Putamen (tissue), 1 donor: Measurements from ENCODE around the gene MGA.

Experiments used
- DNase-seq: peaks from one replicate; pipeline ENCODE4 v3.0.0-alpha.2; 2016; ENCODE audit warnings: low spot score

Gene MGA

DNA sequence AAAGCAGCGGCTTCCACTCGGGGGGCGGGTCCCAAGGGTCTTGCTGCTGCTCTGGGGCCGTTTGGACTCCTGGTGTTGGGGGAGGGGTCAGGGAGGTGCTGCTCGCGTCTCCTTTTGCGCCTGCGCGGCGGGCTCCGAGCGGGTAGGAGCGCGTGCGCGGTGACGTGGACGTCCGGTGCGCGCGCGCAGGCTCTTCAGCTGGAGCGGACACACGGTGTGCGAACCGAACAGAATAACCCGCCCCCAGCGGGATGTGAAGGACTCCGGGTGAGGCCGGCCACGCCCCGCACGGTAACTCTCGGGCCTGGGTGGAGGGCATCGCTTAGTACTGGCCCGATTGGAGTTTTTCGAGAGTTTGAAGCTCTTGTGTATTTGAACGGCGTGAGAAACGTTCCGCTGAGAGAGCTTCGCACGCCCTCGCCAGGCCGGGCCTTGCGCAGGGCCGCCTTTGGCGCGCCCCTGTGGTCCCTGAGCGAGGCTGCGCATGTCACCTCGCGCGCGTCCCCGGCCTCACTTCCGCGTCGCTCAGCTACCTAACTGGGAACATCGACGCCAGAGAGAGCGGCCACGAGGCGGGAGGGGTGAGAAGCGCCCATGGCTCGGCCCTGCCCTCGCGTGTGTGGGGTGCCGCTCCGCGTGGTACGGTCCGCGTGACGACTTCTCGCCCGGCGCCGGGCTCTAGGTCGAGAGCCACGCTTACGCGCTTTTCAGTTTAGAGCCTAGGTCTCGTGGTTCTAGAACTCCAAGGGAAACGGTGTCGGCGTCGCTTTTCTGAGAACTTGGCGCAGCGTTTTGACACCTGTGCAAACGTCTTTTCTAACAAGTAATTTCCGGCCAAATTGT lies at the start of gene MGA:
MGA (plus strand) TSS at position 171 of the 843 bp plus-strand sequence.
- DNase-seq = peak; percentile 86

DNA sequence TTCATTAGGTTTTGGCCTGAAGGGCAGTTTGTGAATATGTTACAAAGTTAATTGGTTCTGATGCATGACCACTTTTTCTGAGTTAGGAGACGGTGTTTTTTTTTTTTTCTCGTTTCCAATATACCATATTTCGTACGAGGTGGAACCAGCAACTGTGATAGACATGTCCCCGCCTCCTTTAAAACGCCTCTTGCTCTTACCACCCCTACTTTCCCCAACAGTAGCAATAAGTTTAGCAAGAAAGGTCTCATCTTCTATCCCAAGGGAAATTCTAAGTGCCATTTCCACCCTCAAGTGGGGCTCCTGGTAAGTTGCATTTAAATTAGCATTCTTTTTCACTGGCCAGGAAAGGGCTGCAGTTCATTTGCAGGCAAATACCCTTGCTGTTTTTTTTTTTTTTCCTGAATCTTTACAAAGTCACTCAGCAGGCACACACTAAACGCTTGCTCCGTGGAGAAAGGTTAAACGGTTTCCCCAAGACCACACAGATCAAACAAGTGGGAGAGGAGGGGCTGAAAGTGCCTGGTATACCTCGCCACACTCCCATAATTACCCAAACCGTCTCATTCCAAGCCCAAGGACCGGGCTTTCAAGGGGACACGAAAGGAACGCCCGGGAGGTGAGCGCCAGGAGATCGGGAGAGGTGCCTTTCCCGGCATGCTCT lies 39.5 kb upstream of the MGA start:
- no peak for DNase-seq

- DNase-seq = peak; percentile 86
Measured at GRCh38 chr15:41621200-41622193, 38.7 kb upstream of the MGA start.

DNA sequence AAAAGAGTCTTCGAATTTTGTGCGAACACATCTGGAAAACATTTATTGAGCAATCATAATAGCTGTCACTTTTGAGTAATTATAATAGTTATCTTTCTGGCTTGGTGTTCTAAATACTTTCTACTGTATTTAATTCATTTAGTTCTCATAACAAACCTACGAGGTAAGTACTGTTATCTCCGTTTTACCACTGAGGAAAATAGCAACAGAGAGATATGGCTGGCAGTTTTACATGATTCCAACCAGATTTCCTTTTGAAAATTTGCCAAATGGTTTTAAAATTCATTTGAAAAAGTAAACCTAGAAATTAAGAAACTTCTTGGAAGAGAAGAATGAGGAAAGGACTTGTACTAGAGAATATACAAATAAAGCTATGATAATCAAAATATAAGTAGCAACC lies 37.3 kb upstream of the MGA start:
- DNase-seq = no peak

DNA sequence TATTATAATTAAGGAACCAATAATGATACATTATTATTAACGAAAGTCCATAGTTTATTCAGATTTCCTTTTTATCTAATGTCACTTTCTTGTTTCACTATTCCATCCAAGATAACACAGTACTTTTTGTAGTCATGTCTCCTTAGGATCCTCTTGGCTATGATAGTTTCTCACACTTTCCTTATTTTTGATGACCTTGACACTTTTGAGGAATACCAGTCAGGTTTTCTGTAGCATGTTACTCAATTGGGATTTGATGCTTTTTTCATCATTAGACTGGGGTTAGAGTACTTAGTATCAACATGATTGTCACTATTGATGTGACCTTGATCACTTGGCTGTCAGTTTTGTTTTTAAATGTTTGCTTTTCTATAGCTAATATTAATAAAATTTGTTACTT lies 33.0 kb upstream of the MGA start:
- no peak for DNase-seq

GRCh38 chr15:41629463-41629862 lies 30.7 kb upstream of the MGA start:
- DNase-seq = no peak

- DNase-seq = no peak
Measured at GRCh38 chr15:41629883-41630282, 30.3 kb upstream of the MGA start.

GRCh38 chr15:41630616-41631217 lies 29.5 kb upstream of the MGA start:
- peak; percentile 26 for DNase-seq

GRCh38 chr15:41631880-41632470 lies 28.2 kb upstream of the MGA start:
- no peak for DNase-seq

GRCh38 chr15:41633609-41634008 lies 26.6 kb upstream of the MGA start:
- DNase-seq = no peak

DNA sequence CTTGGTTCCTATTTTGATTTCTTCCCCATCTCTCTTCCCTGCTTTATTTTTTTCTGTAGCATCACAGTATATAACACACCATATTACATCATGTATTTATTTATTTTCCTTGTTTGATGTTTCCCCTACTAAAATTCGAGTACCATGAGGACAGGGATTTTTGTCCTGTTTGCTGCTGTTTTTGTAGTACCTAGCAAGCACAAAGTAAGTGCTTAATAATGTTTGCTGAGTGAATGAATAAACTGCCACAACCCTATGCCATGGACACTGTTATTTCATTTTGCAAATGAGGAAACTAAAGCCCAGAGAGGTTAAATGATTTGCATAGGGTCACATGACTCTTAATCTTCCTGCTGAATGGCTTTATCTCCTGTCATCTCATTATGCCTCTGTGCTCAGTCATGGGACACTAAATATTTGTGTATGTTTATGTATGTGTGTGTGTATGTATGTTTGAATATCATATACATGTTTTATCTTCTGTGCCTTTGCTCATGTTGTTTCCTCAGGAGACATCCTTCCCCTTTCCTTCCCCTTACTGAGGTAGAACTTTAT lies 26.1 kb upstream of the MGA start:
- no peak for DNase-seq

GRCh38 chr15:41637086-41637485 lies 23.1 kb upstream of the MGA start:
- no peak for DNase-seq

DNA sequence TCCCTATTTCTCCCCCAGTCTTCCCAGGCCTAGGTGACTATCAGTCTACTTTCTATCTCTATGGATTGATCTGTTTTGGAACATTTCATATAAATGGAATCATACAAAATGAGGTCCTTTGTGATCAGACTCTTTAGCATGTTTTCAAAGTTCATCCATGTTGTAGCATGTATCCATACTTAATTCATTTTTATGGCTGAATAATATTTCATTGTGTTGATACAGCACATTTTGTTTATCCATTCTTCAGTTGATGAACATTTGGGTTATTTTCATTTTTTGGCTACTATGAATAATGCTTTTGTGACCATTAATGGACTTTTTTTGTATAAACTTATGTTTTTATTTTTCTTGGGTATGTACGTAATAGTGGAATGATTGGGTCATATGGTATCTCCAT lies 19.2 kb upstream of the MGA start:
- DNase-seq = no peak

DNA sequence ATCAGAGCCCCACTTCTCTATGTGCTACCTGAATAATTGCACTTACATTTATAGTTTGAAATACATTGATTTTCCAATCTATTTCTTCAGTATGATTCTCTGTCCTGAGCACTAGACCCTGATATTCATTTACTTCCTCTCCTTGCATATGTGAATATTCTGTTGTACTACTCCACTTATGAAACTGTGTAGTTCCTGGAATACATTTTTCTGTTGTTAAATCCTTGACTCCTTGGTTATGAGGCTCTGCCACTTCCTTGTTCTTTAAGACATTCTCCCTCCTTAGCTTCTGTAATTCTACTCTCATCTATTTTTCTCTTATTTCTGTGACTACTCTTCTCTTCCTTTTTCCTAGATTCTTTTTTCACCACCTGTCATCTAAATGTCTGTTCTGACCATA lies 12.9 kb upstream of the MGA start:
- no peak for DNase-seq

DNA sequence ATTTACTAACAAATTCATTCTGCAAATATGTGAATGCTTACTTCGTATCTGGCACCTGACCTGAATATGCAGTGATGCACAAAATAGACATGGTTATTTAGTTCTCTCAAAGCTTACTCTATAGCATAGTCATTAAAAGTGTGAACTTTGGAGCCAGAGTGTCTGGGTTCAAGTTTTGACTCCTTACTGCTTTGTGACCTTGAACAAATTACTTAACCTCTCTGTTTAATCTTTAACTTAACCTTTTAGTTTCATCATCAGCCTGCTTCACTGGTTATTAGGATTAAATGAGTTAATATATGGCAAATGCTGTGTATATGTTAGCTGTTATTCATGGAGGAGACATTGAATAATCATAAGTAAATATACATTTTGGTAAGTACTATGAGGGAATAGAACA lies 12.1 kb upstream of the MGA start:
- DNase-seq = no peak

GRCh38 chr15:41648770-41649169 lies 11.4 kb upstream of the MGA start:
- DNase-seq = no peak

DNA sequence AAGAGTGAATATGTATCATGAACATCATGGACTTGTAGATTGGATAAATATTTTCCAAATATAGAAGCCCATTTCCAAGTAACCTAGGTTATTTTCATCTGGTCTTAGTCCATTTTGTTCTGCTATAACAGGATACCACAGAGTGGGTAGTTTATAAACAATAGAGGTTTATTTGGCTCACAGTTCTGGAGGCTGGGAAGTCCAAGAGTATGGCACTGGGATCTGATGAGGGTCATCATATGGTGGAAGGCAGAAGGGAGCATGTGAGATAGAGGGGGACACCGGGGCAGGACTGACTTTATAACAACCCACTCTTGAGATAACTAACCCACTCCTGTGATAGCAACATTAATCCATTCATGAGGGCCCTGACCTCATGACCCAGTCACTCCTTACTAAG lies 9.4 kb upstream of the MGA start:
- no peak for DNase-seq

GRCh38 chr15:41651373-41651772 lies 8.8 kb upstream of the MGA start:
- no peak for DNase-seq

DNA sequence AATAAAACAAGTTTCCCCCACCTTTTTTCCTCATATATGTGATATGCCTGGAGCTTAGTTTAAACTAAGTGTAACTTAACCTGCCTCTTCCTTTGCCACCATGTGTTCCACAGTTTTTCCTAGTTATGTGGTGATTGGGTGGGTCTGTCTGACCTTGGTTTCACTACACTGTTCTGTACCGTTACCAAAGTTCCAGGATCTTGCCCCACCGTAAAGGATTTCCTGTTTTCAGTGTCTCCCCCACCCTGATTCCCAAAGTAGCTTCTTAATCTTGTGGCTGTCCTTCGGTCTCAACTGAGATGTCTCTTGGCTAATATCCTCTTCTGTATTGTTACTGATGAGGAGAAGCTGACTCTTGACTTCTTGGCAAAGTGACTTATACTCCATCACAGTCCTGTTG lies 6.4 kb upstream of the MGA start:
- no peak for DNase-seq

DNA sequence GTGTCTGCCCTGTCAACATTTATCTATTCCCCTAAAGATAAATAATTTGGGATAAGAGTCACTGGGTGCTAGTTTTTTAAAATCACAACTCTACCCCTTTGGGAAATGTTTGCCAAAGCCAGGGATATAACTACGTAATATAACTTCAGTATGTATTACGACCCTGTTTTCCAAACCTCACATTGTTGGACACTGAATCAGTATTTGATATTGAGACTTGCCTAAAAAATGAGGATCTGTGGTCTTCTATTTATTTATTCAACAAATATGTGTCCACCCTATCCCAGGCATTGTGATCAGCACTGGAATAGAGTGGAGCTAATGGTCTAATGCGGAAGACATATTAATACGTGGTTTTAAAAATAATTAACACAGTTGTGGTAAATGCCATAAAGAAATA lies 4.5 kb upstream of the MGA start:
- no peak for DNase-seq

DNA sequence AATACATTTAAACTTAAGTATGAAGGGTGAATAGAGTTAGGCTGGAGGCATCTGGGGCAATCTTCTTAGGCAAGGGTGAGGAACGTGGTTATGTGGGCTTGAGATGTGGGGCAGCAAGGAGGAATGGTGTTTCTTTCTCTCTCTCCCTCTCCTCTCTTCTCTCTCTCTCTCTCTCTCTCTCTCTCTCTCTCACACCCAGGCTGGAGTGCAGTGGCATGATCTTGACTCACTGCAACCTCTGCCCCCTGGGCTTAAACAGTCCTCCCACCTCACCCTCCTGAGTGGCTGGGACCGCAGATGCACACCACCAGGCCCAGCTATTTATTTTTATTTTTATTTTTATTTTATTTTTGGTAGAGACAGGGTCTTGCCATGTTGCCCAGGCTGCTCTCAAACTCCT lies 4.0 kb upstream of the MGA start:
- no peak for DNase-seq
